Measurements from ENCODE around the gene XPO6.

XPO6 gene

DNA sequence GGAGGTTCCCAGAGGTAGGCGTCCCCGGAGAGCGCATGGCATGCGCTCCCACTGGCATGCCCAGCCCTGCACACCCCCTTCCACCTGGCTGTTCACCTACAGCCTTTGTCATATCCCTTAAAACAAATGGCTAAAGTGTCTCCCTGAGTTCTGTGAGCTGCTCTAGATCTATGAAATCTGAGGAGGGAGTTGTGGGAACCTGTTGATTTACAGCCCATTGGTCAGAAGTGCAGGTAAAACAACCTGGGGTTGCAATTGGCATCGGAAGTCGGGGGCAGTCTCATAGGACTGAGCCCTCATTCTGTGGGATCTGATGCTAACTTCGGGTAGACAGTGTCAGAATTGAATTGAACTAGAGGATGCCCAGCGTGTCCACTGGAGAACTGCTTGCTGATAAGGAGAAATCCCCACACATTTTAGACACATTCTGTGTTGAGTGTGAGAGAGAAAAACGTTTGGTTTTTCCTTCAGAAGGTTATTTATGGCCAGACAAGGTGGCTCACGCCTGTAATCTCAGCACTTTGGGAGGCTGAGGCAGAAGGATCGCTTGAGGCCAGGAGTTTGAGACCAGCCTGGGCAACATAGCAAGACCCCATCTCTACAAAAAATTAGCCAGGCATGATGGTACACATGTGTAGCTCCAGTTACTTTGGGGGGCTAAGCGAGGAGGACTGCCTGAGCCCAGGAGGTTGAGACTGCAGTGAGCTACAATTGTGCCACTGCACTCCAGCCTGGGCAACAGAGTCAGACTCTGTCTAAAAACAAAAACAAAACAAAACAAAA, 126.2 kb downstream of the XPO6 start:
- DNase-seq (ENCODE audit: low read depth): no peak
- no peak overlapping the region for H3K4me3 ChIP-seq (ENCODE audit: low read length)
- TF ChIP-seq, protein P1, sequence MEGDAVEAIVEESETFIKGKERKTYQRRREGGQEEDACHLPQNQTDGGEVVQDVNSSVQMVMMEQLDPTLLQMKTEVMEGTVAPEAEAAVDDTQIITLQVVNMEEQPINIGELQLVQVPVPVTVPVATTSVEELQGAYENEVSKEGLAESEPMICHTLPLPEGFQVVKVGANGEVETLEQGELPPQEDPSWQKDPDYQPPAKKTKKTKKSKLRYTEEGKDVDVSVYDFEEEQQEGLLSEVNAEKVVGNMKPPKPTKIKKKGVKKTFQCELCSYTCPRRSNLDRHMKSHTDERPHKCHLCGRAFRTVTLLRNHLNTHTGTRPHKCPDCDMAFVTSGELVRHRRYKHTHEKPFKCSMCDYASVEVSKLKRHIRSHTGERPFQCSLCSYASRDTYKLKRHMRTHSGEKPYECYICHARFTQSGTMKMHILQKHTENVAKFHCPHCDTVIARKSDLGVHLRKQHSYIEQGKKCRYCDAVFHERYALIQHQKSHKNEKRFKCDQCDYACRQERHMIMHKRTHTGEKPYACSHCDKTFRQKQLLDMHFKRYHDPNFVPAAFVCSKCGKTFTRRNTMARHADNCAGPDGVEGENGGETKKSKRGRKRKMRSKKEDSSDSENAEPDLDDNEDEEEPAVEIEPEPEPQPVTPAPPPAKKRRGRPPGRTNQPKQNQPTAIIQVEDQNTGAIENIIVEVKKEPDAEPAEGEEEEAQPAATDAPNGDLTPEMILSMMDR (conservative IDR thresholded peaks at IDR 0.05; ENCODE audit: low read depth, low read length): no peak

DNA sequence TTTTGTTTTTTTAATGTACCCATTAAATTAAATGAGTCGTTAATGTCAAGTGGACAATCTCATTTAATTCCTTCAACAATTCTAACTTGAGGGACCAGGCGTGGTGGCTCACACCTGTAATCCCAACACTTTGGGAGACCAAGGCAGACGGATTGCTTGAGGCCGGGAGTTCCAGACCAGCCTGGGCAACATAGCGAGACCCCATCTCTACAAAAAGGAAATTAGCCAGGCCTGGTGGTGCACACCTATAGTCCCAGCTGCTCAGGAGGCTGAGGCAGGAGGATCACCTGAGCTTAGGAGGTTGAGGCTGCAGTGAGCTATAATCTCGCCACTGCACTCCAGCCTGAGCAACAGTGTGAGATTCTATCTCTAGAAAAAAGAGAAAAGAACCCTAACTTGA, 127.6 kb downstream of the XPO6 start:
- H3K4me3 ChIP-seq (ENCODE audit: low read length): no peak overlapping the region
- DNase-seq (ENCODE audit: low read depth): no peak
- TF ChIP-seq, protein P1 (conservative IDR thresholded peaks at IDR 0.05; ENCODE audit: low read depth, low read length): no peak

- no peak overlapping the region for H3K4me3 ChIP-seq (ENCODE audit: low read length)
- TF ChIP-seq, protein P1 (conservative IDR thresholded peaks at IDR 0.05; ENCODE audit: low read depth, low read length): no peak
- DNase-seq (ENCODE audit: low read depth): peak; percentile 43
These were observed 129.1 kb downstream of the XPO6 start for GRCh38 chr16:28082624-28083023.

DNA sequence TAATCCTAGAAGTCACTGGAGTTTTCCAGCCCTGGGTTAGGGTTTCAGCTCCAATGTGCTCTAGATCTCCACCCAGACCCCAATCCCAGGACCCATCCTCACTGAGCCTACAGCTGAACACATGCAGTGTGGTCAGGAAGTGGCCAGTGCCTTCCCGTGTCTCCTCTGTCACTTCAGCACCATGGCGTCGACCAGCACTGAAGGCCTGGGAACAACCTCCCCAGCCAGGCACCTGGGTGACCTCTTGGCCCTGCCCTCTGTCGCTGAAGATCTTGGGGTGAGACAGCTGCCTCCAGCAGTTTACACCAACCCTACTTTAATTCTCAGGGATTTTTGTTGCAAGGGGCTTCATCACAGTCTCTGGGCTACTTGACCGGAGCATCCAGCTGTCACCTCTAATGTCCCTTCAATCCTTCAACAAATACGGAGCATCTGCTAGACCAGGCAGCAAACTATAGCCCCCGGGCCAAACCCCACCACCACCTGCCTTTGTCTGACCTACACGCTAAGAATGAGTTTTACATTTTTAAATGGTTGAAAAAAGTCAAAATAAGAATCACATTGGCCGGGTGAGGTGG, 130.3 kb downstream of the XPO6 start:
- TF ChIP-seq, protein P1 (conservative IDR thresholded peaks at IDR 0.05; ENCODE audit: low read depth, low read length): no peak
- H3K4me3 ChIP-seq (ENCODE audit: low read length): no peak overlapping the region
- no peak for DNase-seq (ENCODE audit: low read depth)

DNA sequence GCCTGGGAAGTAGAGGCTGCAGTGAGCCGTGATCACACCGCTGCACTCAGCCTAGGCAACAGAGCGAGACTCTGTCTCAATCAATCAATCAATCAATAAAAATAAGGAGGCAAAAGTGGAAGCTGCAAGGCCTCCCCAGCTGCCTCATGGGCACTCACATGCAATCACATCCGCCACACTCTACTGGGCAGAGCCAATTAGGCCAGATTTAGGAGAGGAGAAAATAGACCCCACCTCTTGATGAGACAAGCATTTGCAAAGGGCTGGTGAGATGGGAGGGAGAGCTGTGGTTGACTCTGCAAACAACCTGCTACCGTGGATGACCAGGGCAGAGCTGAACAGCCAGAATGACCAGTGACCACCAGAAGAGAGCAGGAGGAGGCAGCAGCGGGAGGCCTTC, 133.5 kb downstream of the XPO6 start:
- TF ChIP-seq, protein P1 (conservative IDR thresholded peaks at IDR 0.05; ENCODE audit: low read depth, low read length): no peak
- H3K4me3 ChIP-seq (ENCODE audit: low read length): no peak overlapping the region
- no peak for DNase-seq (ENCODE audit: low read depth)

GRCh38 chr16:28073836-28074235, 137.9 kb downstream of the XPO6 start:
- TF ChIP-seq, protein P1 (conservative IDR thresholded peaks at IDR 0.05; ENCODE audit: low read depth, low read length): no peak
- H3K4me3 ChIP-seq (ENCODE audit: low read length): no peak overlapping the region
- DNase-seq (ENCODE audit: low read depth): no peak

DNA sequence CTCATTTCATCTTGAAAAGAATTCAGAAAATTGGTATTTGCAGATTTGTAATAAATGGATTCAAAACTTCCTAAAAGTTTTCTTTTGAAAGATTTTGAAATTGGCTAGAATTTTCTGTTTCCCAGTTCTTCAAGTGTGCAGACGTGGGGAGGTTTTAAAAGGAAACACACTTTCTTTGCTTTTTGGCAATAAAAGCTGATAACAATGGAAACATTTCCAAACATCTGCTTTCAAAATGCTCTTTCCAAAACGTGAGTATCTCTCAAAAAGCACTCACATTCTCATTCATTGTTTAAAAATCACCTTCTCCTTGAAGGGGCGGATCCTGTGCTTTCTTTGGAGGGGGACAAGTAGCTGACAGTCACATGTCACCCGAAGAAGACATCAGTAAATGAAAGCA, 139.7 kb downstream of the XPO6 start:
- DNase-seq (ENCODE audit: low read depth): no peak
- TF ChIP-seq, protein P1 (conservative IDR thresholded peaks at IDR 0.05; ENCODE audit: low read depth, low read length): no peak
- no peak overlapping the region for H3K4me3 ChIP-seq (ENCODE audit: low read length)
